ENCODE results near the gene B4GALNT4. TPM values are rescaled to one million over a fixed set of nuclear protein-coding genes. Genes with fewer than 3 reads are reported as not detected.
"Not testable (repeated sequence)": the region's sequence is repeated elsewhere in the genome, so short reads cannot be mapped to it uniquely, and the experiment has no call there.

B4GALNT4 gene
- total RNA-seq, 1 experiment from 2014 or later = 1.9 TPM

DNA sequence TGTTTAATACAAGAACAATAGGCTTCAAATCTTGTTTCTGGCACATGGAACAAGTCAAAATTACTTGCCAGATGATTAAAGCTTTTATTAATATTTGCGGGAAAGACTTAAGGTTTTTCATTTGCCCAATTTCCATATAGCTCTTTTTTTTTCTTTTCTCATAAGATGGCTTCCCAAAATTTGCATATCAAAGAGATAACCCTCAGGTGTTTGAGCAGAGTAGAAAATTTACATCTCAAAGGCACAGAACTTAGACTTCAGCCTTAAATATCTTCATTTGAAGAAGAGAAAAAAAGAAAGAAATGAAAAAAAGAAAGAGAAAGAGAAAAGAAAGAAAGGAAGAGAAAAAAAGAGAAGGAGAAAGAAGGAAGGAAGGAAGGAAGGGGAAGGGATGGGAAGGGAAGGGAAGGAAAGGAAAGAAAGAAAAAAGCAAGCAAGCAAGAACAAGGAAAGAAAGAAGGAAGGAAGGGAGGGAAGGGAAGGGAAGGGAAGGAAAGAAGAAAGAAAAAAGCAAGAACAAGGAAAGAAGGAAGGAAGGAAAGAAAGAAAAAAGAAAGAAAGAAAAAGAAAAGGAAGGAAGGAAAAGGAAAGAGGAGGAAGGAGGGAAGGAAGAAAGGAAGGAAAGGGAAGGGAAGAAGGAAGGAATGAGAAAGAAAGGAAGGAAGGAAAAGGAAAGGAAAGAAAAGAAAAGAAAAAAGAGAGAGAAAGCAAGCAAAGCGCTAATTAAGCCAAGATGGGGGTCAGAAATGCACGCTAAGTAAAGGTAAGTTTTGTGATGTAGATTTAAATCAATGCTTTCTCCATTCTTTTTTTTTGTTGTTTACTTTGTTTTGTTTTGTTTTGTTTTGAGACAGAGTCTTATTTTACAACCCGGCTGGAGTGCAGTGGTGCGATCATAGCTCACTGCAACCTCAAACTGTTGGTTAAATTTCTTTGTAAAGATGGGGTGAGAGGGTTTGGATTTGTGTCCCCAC is 28.5 kb upstream of the B4GALNT4 start:
- intact Hi-C loops (cut with micrococcal nuclease; ENCODE audit: unreplicated experiment) = no loop called here
- TF ChIP-seq, protein P1, sequence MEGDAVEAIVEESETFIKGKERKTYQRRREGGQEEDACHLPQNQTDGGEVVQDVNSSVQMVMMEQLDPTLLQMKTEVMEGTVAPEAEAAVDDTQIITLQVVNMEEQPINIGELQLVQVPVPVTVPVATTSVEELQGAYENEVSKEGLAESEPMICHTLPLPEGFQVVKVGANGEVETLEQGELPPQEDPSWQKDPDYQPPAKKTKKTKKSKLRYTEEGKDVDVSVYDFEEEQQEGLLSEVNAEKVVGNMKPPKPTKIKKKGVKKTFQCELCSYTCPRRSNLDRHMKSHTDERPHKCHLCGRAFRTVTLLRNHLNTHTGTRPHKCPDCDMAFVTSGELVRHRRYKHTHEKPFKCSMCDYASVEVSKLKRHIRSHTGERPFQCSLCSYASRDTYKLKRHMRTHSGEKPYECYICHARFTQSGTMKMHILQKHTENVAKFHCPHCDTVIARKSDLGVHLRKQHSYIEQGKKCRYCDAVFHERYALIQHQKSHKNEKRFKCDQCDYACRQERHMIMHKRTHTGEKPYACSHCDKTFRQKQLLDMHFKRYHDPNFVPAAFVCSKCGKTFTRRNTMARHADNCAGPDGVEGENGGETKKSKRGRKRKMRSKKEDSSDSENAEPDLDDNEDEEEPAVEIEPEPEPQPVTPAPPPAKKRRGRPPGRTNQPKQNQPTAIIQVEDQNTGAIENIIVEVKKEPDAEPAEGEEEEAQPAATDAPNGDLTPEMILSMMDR (IDR thresholded peaks at IDR 0.05; ENCODE audit: unreplicated experiment) = no peak
- Mint-ChIP-seq H3K27ac (ENCODE audit: unreplicated experiment) (no peak overlapping the region), H3K9me3 (ENCODE audit: low read depth, unreplicated experiment) (no peaks in the 10 kb centered on the region), H3K36me3 (ENCODE audit: insufficient read depth, unreplicated experiment) (peaks cover 5% of the 10 kb centered on the region), H3K27me3 (ENCODE audit: unreplicated experiment) (peaks cover 49% of the 10 kb centered on the region), H3K4me3 (ENCODE audit: low read depth, unreplicated experiment) (no peak overlapping the region), H3K4me1 (ENCODE audit: low read depth, unreplicated experiment) (no peaks in the 10 kb centered on the region)
- DNase-seq = no peak
- no TSS peak for BruUV-seq (replicated peaks)
- CTCF ChIA-PET = no interaction called here

DNA sequence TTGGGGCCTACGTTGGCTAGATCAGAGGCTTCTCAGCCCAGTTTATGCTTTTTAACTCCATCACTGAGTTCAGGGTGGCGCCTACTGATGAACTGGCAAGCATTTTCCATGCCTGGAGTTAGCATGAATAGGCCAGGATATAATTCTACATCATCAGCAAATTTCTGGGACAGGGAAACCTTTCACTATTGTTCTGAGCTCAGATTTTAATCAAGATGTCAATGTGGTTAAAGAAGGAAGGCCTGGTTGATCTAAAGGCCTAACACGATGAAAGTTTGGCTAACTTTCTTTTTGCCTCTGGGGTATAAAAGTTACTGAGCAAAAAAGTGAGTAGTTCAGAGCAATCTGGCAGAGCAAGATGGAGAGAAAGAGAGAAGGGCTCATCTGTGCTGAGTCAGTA is 27.0 kb upstream of the B4GALNT4 start:
- peaks cover 5% of the 10 kb centered on the region for H3K36me3 Mint-ChIP-seq (ENCODE audit: insufficient read depth, unreplicated experiment)
- peaks cover 41% of the 10 kb centered on the region for H3K27me3 Mint-ChIP-seq (ENCODE audit: unreplicated experiment)
- BruUV-seq (replicated peaks) = no TSS peak
- intact Hi-C loops (cut with micrococcal nuclease; ENCODE audit: unreplicated experiment) = no loop called here
- H3K27ac Mint-ChIP-seq (ENCODE audit: unreplicated experiment) = no peak overlapping the region
- no peak overlapping the region for H3K4me3 Mint-ChIP-seq (ENCODE audit: low read depth, unreplicated experiment)
- no peak for DNase-seq
- no peaks in the 10 kb centered on the region for H3K9me3 Mint-ChIP-seq (ENCODE audit: low read depth, unreplicated experiment)
- TF ChIP-seq, protein P1 (IDR thresholded peaks at IDR 0.05; ENCODE audit: unreplicated experiment) = no peak
- no peaks in the 10 kb centered on the region for H3K4me1 Mint-ChIP-seq (ENCODE audit: low read depth, unreplicated experiment)
- CTCF ChIA-PET = no interaction called here

DNA sequence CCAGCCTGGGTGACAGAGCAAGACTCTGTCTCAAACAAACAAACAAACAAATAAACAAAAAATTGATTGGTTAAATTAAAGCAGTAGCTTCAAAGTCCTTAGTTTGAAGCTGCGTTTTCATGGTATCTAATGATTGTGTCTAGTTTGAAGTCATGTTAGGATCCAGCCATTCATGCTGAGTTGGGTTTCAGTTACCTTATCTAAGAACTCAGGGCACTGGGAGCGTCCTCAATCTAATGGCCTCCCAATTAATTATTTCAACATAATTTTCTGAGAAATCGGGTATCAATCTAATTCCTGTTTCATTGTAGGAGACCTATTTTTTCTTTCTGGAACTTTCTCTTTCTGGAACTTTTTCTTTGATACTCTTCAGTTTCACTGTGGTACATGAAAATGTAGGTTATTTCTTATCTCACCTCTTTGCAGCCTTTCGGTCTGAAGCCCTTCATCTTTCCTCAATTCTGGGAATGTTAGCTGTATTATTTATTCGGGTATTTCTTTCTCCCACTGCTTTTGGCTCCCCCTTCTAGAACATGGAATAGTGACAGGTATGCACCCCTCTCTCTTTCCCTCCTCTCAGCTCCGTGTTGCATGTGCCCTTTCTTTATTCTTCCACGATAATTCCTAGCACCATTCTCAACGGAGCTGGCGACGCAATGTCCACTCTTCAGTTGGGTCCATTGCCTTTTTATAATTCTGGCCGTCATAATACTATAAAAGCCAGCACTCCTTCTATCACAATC is 24.3 kb upstream of the B4GALNT4 start:
- no peak overlapping the region for H3K4me3 Mint-ChIP-seq (ENCODE audit: low read depth, unreplicated experiment)
- BruUV-seq (replicated peaks) = no TSS peak
- intact Hi-C loops (cut with micrococcal nuclease; ENCODE audit: unreplicated experiment) = no loop called here
- no peak for DNase-seq
- H3K27me3 Mint-ChIP-seq (ENCODE audit: unreplicated experiment) = peaks cover 47% of the 10 kb centered on the region
- peaks cover 2% of the 10 kb centered on the region for H3K4me1 Mint-ChIP-seq (ENCODE audit: low read depth, unreplicated experiment)
- TF ChIP-seq, protein P1 (IDR thresholded peaks at IDR 0.05; ENCODE audit: unreplicated experiment) = no peak
- no peaks in the 10 kb centered on the region for H3K9me3 Mint-ChIP-seq (ENCODE audit: low read depth, unreplicated experiment)
- CTCF ChIA-PET = interaction anchor here (0.7 kb wide), 1 partner anchor 61 kb away, joined by 3 read pairs; no protein-coding TSS in a partner anchor
- H3K27ac Mint-ChIP-seq (ENCODE audit: unreplicated experiment) = no peak overlapping the region
- peaks cover 8% of the 10 kb centered on the region for H3K36me3 Mint-ChIP-seq (ENCODE audit: insufficient read depth, unreplicated experiment)

DNA sequence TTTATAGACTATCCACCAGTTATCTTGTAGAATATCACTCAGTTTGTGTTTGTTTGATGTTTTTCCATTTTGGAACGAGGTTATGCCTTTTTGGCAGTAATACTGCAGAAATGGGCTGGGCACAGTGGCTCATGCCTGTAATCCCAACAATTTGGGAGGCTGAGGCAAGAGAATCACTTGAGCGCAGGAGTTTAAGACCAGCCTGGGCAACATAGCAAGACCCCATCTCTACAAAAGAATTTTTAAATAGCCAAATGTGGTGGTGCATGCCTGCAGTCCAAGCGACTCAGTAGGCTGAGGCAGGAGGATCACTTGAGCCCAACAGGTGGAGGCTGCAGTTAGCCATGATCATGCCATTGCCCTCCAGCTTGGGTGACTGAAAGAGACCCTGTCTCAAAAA is 22.8 kb upstream of the B4GALNT4 start:
- BruUV-seq (replicated peaks) = no TSS peak
- peaks cover 14% of the 10 kb centered on the region for H3K4me1 Mint-ChIP-seq (ENCODE audit: low read depth, unreplicated experiment)
- peaks cover 9% of the 10 kb centered on the region for H3K36me3 Mint-ChIP-seq (ENCODE audit: insufficient read depth, unreplicated experiment)
- no peak overlapping the region for H3K4me3 Mint-ChIP-seq (ENCODE audit: low read depth, unreplicated experiment)
- DNase-seq = no peak
- peaks cover 45% of the 10 kb centered on the region for H3K27me3 Mint-ChIP-seq (ENCODE audit: unreplicated experiment)
- H3K9me3 Mint-ChIP-seq (ENCODE audit: low read depth, unreplicated experiment) = no peaks in the 10 kb centered on the region
- intact Hi-C loops (cut with micrococcal nuclease; ENCODE audit: unreplicated experiment) = no loop called here
- CTCF ChIA-PET = no interaction called here
- TF ChIP-seq, protein P1 (IDR thresholded peaks at IDR 0.05; ENCODE audit: unreplicated experiment) = no peak
- no peak overlapping the region for H3K27ac Mint-ChIP-seq (ENCODE audit: unreplicated experiment)

DNA sequence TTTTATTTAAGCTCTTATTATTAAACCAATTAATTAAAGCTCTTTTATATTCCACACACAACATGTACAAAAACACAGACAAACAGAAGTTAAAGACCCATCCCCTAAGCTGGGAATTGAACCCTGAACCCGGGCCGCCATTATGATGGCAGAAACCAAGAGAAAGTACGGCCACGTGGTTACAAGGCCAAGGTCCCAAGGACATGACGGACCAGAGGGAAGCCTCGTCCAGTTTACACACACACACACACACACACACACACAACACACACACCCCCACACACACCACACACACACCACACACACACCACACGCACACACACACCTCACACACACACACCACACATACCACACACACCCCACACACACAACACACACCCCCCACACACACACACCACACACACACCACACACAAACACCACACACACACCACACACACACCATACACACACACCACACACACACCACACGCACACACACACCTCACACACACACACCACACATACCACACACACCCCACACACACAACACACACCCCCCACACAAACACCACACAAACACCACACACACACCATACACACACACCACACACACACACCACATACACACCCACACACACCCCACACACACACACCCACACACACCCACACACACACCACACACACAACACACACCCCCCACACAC is 19.9 kb upstream of the B4GALNT4 start:
- intact Hi-C loops (cut with micrococcal nuclease; ENCODE audit: unreplicated experiment); H3K9me3 Mint-ChIP-seq (ENCODE audit: low read depth, unreplicated experiment); H3K4me3 Mint-ChIP-seq (ENCODE audit: low read depth, unreplicated experiment); BruUV-seq (replicated peaks); DNase-seq; H3K36me3 Mint-ChIP-seq (ENCODE audit: insufficient read depth, unreplicated experiment); H3K27ac Mint-ChIP-seq (ENCODE audit: unreplicated experiment): not testable (repeated sequence)
- peaks cover 30% of the 10 kb centered on the region for H3K4me1 Mint-ChIP-seq (ENCODE audit: low read depth, unreplicated experiment)
- CTCF ChIA-PET = interaction anchor here (0.7 kb wide), 1 partner anchor 22 kb away, joined by 3 read pairs; no protein-coding TSS in a partner anchor
- peaks cover 38% of the 10 kb centered on the region for H3K27me3 Mint-ChIP-seq (ENCODE audit: unreplicated experiment)

DNA sequence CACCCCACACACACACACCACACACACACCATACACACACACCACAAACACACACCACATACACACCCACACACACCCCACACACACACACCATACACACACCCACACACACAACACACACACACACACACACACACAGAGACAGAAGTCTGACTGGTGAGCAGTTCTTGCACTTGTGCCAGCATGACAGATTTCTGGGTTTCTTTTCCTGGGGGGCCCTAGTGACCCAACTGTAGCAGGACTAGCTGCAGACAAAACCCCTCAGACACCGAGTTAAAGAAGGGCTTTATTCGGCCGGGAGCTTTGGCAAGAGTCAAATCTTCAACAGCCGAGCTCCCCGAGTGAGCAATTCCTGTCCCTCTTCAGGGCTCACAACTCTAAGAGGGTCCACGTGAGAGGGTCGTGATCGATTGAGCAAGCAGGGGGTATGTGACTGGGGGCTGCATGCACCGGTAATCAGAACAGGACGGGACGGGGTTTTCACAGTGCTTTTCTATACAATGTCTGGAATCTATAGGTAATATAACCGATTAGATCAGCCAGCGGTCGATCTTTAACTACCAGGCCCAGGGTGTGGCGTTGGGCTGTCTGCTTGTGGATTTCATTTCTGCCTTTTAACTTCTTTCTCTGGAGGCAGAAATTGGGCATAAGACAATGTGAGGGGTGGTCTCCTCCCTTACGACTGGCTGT is 19.1 kb upstream of the B4GALNT4 start:
- H3K9me3 Mint-ChIP-seq (ENCODE audit: low read depth, unreplicated experiment); DNase-seq; H3K27ac Mint-ChIP-seq (ENCODE audit: unreplicated experiment); CTCF ChIA-PET; H3K4me3 Mint-ChIP-seq (ENCODE audit: low read depth, unreplicated experiment); H3K36me3 Mint-ChIP-seq (ENCODE audit: insufficient read depth, unreplicated experiment); BruUV-seq (replicated peaks): not testable (repeated sequence)
- intact Hi-C loops (cut with micrococcal nuclease; ENCODE audit: unreplicated experiment) = loop anchor here (10.0 kb wide), 1 partner anchor 45 kb away; the partner anchor contains the start of gene IFITM2
- peaks cover 33% of the 10 kb centered on the region for H3K27me3 Mint-ChIP-seq (ENCODE audit: unreplicated experiment)
- H3K4me1 Mint-ChIP-seq (ENCODE audit: low read depth, unreplicated experiment) = peaks cover 30% of the 10 kb centered on the region
